Stimulated activated CD8-positive, alpha-beta memory T cell treated with anti-CD3 and anti-CD28 coated beads, Interleukin-2, amount 100 ng/mL, for 48 hours (primary cell): Measurements from ENCODE around the gene FAM98B.

Experiments
- DNase-seq, 2 donors: peaks; one replicate each; pipeline ENCODE4 v3.0.0-alpha.2; 2020; ENCODE audit warnings: low read depth in 2 of 2

FAM98B gene

DNA sequence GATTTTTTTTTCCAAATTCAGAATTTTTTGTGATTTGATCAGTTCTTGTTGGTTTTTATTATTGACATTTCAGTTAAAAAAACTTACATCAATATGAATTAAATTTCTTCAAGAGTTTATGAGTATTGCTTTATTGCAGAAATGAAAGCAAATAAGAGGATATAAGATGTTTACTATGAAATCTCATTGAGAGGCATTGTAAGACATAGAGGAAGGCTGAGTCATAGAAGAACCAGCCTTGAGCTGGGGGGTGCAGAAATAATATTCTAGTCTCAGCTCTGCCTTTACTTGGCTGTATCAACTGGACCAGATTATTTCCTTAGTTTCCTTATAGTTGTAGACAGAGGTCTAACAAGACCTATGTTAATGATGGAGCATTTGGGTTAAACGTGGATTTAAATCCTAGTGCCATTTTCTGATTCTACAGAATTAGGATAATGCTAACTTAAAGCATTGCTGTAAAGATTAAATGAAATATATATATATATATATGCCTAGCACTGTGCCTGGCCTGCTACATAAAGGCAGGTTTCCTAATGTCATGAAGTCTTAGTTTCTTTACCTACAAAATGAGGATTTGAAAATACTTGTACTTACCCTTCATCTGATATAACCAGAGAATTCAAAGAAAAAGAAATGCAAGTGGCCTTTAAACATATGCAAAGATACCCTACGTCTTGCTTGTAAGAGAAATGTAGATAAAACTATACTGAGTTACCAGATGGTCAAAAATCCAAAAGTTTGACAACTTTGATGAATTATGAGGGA is 7.3 kb downstream of the FAM98B start:
- no peak for DNase-seq

- no peak for DNase-seq
These were observed 10.0 kb downstream of the FAM98B start for GRCh38 chr15:38463893-38464292.

- DNase-seq = no peak
These were observed 10.7 kb downstream of the FAM98B start for GRCh38 chr15:38464675-38465074.

- DNase-seq = no peak
These were observed 16.9 kb downstream of the FAM98B start for GRCh38 chr15:38470816-38471215.

GRCh38 chr15:38471974-38472373 is 18.0 kb downstream of the FAM98B start:
- DNase-seq = no peak

DNA sequence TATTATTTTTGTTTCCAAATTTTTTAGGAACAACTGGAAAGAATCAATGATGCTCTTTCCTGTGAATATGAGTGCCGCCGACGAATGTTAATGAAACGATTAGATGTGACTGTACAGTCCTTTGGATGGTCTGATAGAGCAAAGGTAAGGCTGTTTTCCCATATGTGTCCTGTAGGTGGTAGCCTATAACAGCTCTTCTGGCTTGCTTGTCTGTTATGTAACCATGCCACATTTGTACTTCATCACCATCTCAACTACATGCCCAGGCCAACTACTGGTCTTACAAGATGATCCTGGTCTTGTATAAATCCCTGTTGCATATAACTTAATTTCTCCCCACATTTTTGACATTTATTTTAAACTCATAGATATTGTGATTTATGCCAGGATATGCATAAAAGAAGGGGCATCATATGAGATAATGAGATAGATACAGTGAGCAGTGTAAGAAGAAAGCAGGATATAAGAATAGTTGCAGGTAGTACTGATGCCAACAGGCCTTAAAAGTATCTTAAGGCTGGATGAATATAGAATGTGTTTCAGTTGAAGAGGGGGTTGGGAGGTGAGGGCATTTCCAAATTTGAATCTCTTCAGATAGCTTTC is 20.3 kb downstream of the FAM98B start:
- DNase-seq = no peak

DNA sequence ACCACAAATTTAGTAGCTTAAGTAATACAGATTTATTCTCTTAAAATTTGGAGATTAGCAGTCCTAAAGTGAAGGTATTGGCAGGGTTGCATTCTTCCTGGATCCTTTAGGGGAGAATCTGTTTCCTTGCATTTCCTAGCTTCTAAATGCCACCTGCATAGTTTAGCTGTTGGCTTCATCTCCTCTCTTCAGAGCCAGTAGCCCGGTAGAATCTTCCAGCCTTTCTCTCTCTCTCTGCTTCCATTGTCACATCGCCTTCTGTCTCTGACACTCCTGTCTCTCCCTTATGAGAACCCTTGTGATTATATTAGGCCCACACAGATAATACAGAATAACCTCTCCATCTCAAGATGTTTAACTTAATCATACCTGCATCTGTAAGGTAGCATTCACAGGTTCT is 21.4 kb downstream of the FAM98B start:
- no peak for DNase-seq

GRCh38 chr15:38476120-38476519 is 22.2 kb downstream of the FAM98B start:
- no peak for DNase-seq

- no peak for DNase-seq
These were observed 23.7 kb downstream of the FAM98B start for GRCh38 chr15:38477637-38478036.

GRCh38 chr15:38479266-38479665 is 25.3 kb downstream of the FAM98B start:
- no peak for DNase-seq

DNA sequence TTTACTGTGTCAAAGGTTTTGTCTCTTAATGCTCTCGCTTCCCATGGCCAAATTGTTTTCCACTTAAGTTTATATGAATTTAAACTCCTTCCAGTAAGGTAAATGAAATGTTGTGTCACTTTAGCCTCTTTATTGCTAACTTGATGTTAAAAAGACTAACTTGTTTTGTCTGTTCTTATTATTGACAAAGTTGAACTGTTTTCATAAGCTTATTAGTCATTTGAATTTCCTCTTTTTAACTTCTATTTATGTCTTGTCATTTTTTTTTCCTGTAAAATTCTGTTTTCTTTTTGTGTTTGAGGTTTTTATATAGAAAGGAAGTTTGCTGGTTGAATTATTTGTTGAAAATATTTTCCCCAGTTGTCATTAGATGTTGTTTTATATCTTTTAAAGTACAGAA is 25.8 kb downstream of the FAM98B start:
- no peak for DNase-seq

- DNase-seq = no peak
These were observed 27.2 kb downstream of the FAM98B start for GRCh38 chr15:38481113-38481512.

- DNase-seq = no peak
These were observed 27.8 kb downstream of the FAM98B start for GRCh38 chr15:38481761-38482160.

GRCh38 chr15:38482572-38482971 is 28.6 kb downstream of the FAM98B start:
- no peak for DNase-seq

- no peak for DNase-seq
These were observed 33.0 kb downstream of the FAM98B start for GRCh38 chr15:38486936-38487335.

GRCh38 chr15:38487378-38487777 is 33.5 kb downstream of the FAM98B start:
- DNase-seq = no peak

- no peak for DNase-seq
These were observed 36.5 kb downstream of the FAM98B start for GRCh38 chr15:38490242-38490922.

DNA sequence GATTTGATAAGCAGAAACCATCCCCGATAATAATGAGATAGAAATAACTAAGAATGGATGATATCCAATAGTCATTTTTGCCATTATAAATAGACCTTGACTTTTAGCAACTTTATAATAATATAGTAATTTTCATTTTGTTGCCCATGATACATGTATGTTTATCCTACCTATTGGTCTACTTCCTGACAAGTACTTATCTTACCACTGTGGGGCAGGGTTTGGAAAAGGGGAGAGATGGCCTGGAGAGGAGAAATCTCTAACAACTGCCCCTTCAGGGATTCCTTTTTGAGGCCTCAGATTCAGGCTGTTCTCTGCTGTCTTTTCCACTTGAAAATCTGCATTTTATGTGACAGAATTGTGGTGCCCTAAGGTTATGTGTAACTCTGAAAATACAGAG is 42.2 kb downstream of the FAM98B start:
- DNase-seq = no peak

GRCh38 chr15:38499651-38500050 is 45.7 kb downstream of the FAM98B start:
- no peak for DNase-seq

GRCh38 chr15:38503496-38503895 is 49.6 kb downstream of the FAM98B start:
- no peak for DNase-seq

DNA sequence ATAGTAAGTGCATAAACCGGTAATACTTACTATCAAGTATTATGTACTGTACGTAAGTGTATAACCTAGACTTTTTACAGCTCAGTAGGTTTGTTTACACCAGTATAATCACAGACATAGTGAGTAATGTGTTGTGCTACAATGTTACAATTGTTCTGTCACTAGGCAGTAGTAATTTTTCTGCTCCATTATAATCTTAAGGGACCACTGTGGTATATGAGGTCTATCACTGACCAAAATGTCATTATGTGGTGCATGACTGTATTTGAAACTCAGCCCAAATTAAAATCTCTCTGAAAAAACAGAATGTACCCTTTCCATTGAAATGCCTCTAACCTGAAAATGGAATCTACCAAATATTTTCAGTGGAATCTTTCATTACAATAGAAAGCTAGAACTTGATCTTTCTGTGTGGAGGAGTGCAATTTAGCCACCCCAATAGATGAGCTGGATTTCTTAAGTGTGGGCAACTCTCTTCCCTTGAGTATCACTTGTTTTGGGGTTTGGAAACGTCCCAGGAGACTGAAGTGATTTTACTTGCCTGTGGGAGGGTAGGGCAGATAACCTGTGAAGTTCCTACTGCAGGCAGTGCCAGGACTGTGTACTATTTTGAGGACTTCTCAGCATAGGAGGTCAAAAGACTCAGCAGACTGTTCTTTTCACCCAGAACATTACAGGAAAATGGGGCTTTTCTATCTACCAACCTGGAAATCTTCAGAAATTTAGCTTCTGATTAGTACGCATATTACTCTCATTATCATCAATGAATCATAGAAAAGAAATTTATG is 50.9 kb downstream of the FAM98B start:
- DNase-seq = no peak

GRCh38 chr15:38506997-38507396 is 53.1 kb downstream of the FAM98B start:
- DNase-seq = no peak
